A673 (cell line): ENCODE measurements around the gene RNGTT. TPM values are rescaled to one million over a fixed set of nuclear protein-coding genes. Genes with fewer than 3 reads are reported as not detected.
A peak's percentile ranks its signal among the peaks of the same experiment; 100 is the strongest.

Experiments
- BruUV-seq: library from RNA; stranded (reverse); fragments of 400-500 nt; replicated peaks from 2 replicates; lab custom pipeline; 2021; lab: Mats Ljungman, UMichigan
- CTCF ChIA-PET: fragments of 300-600 bp; sonication (Branson Sonifier 250); formaldehyde crosslinking; loops from one replicate; lab custom pipeline; 2022; ENCODE audit warnings: antibody characterized with exemption; lab: Charles Lee
- POLR2A ChIA-PET: fragments of 300-600 bp; sonication (Branson Sonifier 250); formaldehyde crosslinking; loops from one replicate; lab custom pipeline; 2022; ENCODE audit warnings: antibody characterized with exemption; ENCODE audit not compliant: low non-redundant PET; lab: Charles Lee
- DNase-seq: peaks from one replicate; pipeline ENCODE4 v3.0.0-alpha.2; 2015; ENCODE audit warnings: low spot score
- H3K27ac ChIP-seq: fragments of 200-600 bp; sonication (generic); 2 replicates; pipeline ENCODE4 v1.5.1; 2016; ENCODE audit warnings: mixed run types, low read depth, mild to moderate bottlenecking, mixed read lengths, antibody characterized with exemption, low read length; ENCODE audit not compliant: poor library complexity, severe bottlenecking
- H3K27me3 ChIP-seq: fragments of 200-600 bp; sonication (generic); replicated peaks from 2 replicates; pipeline ENCODE4 v1.6.1; 2017; ENCODE audit warnings: mixed run types, low read depth, mild to moderate bottlenecking, mixed read lengths, antibody characterized with exemption, low read length; ENCODE audit not compliant: insufficient read depth, poor library complexity
- H3K36me3 ChIP-seq: fragments of 200-600 bp; sonication (generic); 2 replicates; pipeline ENCODE4 v1.6.1; 2016; ENCODE audit warnings: mixed run types, mild to moderate bottlenecking, mixed read lengths, antibody characterized with exemption, low read length; ENCODE audit not compliant: insufficient read depth, poor library complexity, severe bottlenecking
- H3K4me1 ChIP-seq: fragments of 200-600 bp; sonication (generic); 2 replicates; pipeline ENCODE4 v1.6.1; 2017; ENCODE audit warnings: mixed run types, mild to moderate bottlenecking, mixed read lengths, antibody characterized with exemption, low read length; ENCODE audit not compliant: insufficient read depth, poor library complexity, severe bottlenecking
- H3K4me3 ChIP-seq: fragments of 200-600 bp; sonication (generic); 2 replicates; pipeline ENCODE4 v1.5.1; 2016; ENCODE audit warnings: low read depth, mixed run types, mild to moderate bottlenecking, mixed read lengths, low read length; ENCODE audit not compliant: poor library complexity, severe bottlenecking
- H3K9me3 ChIP-seq: fragments of 200-600 bp; sonication (generic); 2 replicates; pipeline ENCODE4 v1.6.1; 2016; ENCODE audit warnings: mixed run types, low read depth, mild to moderate bottlenecking, mixed read lengths, antibody characterized with exemption, low read length; ENCODE audit not compliant: poor library complexity, severe bottlenecking
- EZH2 ChIP-seq: fragments of 200-600 bp; sonication (generic); IDR thresholded peaks from 2 replicates; pipeline ENCODE4 v1.6.1; 2017; ENCODE audit warnings: borderline replicate concordance, low read depth, mild to moderate bottlenecking, mixed read lengths, antibody characterized with exemption, low read length; ENCODE audit not compliant: poor library complexity, severe bottlenecking
- intact Hi-C: fragments of 100-400 bp; cut with micrococcal nuclease; formaldehyde crosslinking; loops from one replicate; pipeline ENCODE4 v1.10.0; 2022; ENCODE audit not compliant: unreplicated experiment
- total RNA-seq: library from RNA; stranded (reverse); gene quantifications from 2 replicates; pipeline ENCODE4 v1.2.3, GENCODE V29; 2021
- TF ChIP-seq, protein P1 (sequence below): fragments of 300-800, 200-600 bp; sonication (generic); conservative IDR thresholded peaks from 2 replicates; pipeline ENCODE4 v1.5.1; 2017; ENCODE audit warnings: low read depth, mild to moderate bottlenecking, antibody characterized with exemption, low read length, moderate library complexity, mixed read lengths

Gene RNGTT
- total RNA-seq, 1 experiment from 2014 or later: 31.8 TPM

DNA sequence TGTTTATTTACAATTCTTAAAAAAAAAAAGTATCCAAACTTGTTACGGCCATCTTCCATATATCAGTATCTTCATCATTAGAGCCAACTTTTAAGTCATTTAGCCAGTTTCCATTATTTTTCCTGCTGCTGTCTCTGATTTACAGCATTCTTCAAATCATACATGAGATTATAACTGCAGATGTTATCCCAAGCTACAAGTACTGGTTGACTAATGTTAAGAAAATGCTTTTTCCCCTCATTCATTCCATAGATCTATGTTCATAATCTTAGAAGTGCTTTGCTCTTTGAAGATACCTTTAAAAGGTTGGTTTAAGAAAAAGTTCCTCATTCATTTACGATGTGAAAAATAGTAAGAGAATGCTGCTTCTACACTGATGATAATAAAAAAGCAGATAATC is 158.7 kb downstream of the RNGTT start:
- Histone ChIP-seq H3K9me3 (peaks cover 10% of the 10 kb centered on the region), H3K27me3 (no peaks in the 10 kb centered on the region), H3K4me1 (no peaks in the 10 kb centered on the region), H3K27ac (no peak overlapping the region), H3K4me3 (no peak overlapping the region), H3K36me3 (no peaks in the 10 kb centered on the region)
- POLR2A ChIA-PET: no interaction called here
- DNase-seq: no peak
- no peak for TF ChIP-seq EZH2
- TF ChIP-seq, protein P1, sequence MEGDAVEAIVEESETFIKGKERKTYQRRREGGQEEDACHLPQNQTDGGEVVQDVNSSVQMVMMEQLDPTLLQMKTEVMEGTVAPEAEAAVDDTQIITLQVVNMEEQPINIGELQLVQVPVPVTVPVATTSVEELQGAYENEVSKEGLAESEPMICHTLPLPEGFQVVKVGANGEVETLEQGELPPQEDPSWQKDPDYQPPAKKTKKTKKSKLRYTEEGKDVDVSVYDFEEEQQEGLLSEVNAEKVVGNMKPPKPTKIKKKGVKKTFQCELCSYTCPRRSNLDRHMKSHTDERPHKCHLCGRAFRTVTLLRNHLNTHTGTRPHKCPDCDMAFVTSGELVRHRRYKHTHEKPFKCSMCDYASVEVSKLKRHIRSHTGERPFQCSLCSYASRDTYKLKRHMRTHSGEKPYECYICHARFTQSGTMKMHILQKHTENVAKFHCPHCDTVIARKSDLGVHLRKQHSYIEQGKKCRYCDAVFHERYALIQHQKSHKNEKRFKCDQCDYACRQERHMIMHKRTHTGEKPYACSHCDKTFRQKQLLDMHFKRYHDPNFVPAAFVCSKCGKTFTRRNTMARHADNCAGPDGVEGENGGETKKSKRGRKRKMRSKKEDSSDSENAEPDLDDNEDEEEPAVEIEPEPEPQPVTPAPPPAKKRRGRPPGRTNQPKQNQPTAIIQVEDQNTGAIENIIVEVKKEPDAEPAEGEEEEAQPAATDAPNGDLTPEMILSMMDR: no peak
- no TSS peak for BruUV-seq
- intact Hi-C loops: no loop called here
- CTCF ChIA-PET: no interaction called here

DNA sequence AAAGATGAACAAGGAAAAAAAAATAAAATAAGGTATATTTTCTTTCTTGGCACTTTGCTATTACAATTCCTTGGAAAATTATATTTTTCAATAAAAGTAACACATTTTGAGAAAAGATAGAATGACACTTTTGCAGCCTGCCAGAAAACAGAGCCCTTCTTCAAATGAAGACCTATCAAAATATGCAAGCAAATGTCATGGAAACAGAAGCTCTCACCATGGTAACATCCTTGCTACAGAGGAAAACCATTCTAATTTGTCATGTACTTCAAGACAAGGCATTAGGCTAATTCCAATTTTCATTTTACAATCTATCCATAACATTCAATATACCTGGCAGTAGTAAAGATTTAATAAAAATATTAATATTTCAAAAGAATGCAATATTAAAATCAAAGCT is 177.9 kb downstream of the RNGTT start:
- no peak overlapping the region for H3K4me3 ChIP-seq
- H3K9me3 ChIP-seq: no peaks in the 10 kb centered on the region
- BruUV-seq: no TSS peak
- no peaks in the 10 kb centered on the region for H3K4me1 ChIP-seq
- DNase-seq: peak; percentile 4
- no peaks in the 10 kb centered on the region for H3K36me3 ChIP-seq
- no peak overlapping the region for H3K27ac ChIP-seq
- CTCF ChIA-PET: no interaction called here
- POLR2A ChIA-PET: no interaction called here
- intact Hi-C loops: no loop called here
- no peak for TF ChIP-seq EZH2
- TF ChIP-seq, protein P1: no peak
- H3K27me3 ChIP-seq: no peaks in the 10 kb centered on the region

DNA sequence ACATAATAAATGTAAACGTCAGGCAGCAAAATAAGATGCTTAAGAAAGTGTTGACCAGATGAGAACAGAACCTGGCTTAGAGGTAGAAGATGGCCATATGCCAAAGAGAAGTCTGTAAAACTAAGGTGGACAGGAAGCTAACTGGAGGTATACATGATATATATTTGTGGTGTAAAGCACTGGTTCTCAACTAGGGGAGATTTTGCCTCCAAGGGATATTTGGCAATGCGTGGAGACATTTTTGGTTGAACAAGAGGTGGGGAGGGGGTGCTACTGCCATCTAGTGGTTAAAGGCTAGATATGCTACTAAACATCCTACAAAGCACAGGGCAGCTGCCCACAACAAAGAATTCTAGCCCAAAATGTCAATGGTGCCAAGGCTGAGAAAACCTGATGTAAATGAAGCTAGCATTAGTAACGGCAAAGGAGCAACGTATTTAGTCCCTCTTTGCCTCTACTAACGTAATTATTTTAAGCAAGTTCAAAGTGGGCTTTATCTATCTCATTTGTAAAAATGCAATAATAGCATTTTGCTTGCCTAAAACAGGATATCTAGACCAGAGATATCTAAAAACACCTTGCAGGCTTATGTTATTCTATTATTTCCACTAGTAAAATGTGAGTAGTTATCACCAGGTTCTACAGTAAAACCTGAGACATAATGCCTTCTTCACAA is 182.6 kb downstream of the RNGTT start:
- intact Hi-C loops: loop anchor here (1.0 kb wide), 1 partner anchor 851 kb away; no protein-coding TSS in a partner anchor
- ChIA-PET POLR2A (no interaction called here), CTCF (no interaction called here)
- Histone ChIP-seq H3K27me3 (no peaks in the 10 kb centered on the region), H3K36me3 (no peaks in the 10 kb centered on the region), H3K4me1 (no peaks in the 10 kb centered on the region), H3K9me3 (no peaks in the 10 kb centered on the region), H3K4me3 (no peak overlapping the region), H3K27ac (no peak overlapping the region)
- no peak for TF ChIP-seq EZH2
- TF ChIP-seq, protein P1: peak; percentile 87
- DNase-seq: peak; percentile 87
- BruUV-seq: no TSS peak
